ENCODE data around the gene LRP1B.

DNA sequence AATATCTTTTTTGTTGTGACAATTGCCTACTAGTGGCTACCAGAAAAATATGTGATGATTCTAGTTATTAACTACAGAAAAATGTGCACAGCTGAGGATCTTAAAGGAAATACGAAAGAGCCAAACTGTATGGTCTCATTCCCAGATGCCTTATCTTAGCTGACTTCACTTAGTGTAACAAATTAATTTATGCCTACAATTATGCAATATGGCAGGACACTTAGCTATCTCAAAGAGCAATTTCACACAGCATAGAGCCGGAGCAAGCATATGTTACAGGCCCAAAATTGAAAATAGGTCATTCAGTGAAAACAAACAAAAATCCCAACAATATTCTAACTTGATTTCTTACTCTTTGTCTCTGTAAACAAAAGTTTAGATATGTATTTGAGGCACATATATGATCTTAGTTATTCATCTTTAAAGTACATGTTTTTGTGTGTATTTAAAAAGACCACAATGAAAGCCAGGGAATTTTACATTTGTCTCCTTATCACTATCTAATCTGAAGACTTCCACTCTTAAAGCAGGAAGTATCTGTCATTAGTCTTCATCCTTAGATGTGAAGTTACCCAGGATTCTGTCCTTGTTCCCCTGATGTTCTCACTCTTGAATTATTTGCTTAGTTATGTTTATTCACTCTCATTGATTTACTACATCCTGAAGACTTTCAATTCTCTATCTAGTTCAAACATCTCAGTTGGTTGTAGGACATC, 1771.6 kb downstream of the LRP1B start:
- TF ChIP-seq, protein P1, sequence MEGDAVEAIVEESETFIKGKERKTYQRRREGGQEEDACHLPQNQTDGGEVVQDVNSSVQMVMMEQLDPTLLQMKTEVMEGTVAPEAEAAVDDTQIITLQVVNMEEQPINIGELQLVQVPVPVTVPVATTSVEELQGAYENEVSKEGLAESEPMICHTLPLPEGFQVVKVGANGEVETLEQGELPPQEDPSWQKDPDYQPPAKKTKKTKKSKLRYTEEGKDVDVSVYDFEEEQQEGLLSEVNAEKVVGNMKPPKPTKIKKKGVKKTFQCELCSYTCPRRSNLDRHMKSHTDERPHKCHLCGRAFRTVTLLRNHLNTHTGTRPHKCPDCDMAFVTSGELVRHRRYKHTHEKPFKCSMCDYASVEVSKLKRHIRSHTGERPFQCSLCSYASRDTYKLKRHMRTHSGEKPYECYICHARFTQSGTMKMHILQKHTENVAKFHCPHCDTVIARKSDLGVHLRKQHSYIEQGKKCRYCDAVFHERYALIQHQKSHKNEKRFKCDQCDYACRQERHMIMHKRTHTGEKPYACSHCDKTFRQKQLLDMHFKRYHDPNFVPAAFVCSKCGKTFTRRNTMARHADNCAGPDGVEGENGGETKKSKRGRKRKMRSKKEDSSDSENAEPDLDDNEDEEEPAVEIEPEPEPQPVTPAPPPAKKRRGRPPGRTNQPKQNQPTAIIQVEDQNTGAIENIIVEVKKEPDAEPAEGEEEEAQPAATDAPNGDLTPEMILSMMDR (conservative IDR thresholded peaks at IDR 0.05 in 1 of 2, IDR thresholded peaks at IDR 0.05 in 1 of 2; ENCODE audit: low read depth in 1 of 2, low read length in 2 of 2), result no peak
- TF ChIP-seq EZH2 (IDR thresholded peaks at IDR 0.05; ENCODE audit: low read length, missing control alignments), result no peak

Data from fibroblast of lung (primary cell).